ENCODE measurements around the gene RRP1B.

RRP1B gene

GRCh38 chr21:43728467-43729390, 69.4 kb downstream of the RRP1B start:
- peak; percentile 84 for DNase-seq

- no peak for DNase-seq
Observed at GRCh38 chr21:43731476-43731875, 72.1 kb downstream of the RRP1B start.

GRCh38 chr21:43731891-43732711, 72.7 kb downstream of the RRP1B start:
- DNase-seq, result no peak

GRCh38 chr21:43733060-43733459, 73.7 kb downstream of the RRP1B start:
- no peak for DNase-seq

GRCh38 chr21:43733529-43734071, 74.2 kb downstream of the RRP1B start:
- DNase-seq, result no peak

- DNase-seq, result no peak
Observed at GRCh38 chr21:43734131-43734927, 75.0 kb downstream of the RRP1B start.

- no peak for DNase-seq
Observed at GRCh38 chr21:43734928-43735229, 75.5 kb downstream of the RRP1B start.

GRCh38 chr21:43735236-43736091, 76.1 kb downstream of the RRP1B start:
- DNase-seq, result no peak

- no peak for DNase-seq
Observed at GRCh38 chr21:43736224-43736883, 77.0 kb downstream of the RRP1B start.

GRCh38 chr21:43737158-43737950, 78.0 kb downstream of the RRP1B start:
- DNase-seq, result no peak

GRCh38 chr21:43739621-43740435, 80.5 kb downstream of the RRP1B start:
- no peak for DNase-seq

GRCh38 chr21:43740497-43741156, 81.3 kb downstream of the RRP1B start:
- DNase-seq, result no peak

- DNase-seq, result no peak
Observed at GRCh38 chr21:43741423-43742096, 82.2 kb downstream of the RRP1B start.

- no peak for DNase-seq
Observed at GRCh38 chr21:43743947-43744346, 84.6 kb downstream of the RRP1B start.

- DNase-seq, result no peak
Observed at GRCh38 chr21:43744725-43745124, 85.4 kb downstream of the RRP1B start.

Measured in CD4-positive, alpha-beta T cell treated with Interleukin-12 subunit alpha and Interleukin-12 subunit beta, for 1 hour (primary cell).